Rectal smooth muscle tissue (tissue), 1 donor: ENCODE data around the gene GMNN.

Experiments
- H3K27ac ChIP-seq: one replicate; pipeline ENCODE4 v1.7.0; 2013; ENCODE audit warnings: low read depth, low read length, inconsistent platforms
- H3K27me3 ChIP-seq: one replicate; pipeline ENCODE4 v1.7.0; 2013; ENCODE audit warnings: low read length; ENCODE audit not compliant: control insufficient read depth, insufficient read depth
- H3K36me3 ChIP-seq: one replicate; pipeline ENCODE4 v1.7.0; 2013; ENCODE audit warnings: low read length; ENCODE audit not compliant: control insufficient read depth, insufficient read depth
- H3K4me1 ChIP-seq: one replicate; pipeline ENCODE4 v1.7.0; 2013; ENCODE audit warnings: low read length; ENCODE audit not compliant: control insufficient read depth, insufficient read depth
- H3K4me3 ChIP-seq: one replicate; pipeline ENCODE4 v1.7.0; 2013; ENCODE audit warnings: low read length
- H3K9ac ChIP-seq: one replicate; pipeline ENCODE4 v1.7.0; 2013; ENCODE audit warnings: low read length

The GMNN gene

GRCh38 chr6:24796616-24797290 is 22.0 kb downstream of the GMNN start:
- Histone ChIP-seq H3K27me3 (no peaks in the 10 kb centered on the region), H3K27ac (no peak overlapping the region), H3K36me3 (no peaks in the 10 kb centered on the region), H3K9ac (no peak overlapping the region), H3K4me3 (no peak overlapping the region), H3K4me1 (no peaks in the 10 kb centered on the region)

DNA sequence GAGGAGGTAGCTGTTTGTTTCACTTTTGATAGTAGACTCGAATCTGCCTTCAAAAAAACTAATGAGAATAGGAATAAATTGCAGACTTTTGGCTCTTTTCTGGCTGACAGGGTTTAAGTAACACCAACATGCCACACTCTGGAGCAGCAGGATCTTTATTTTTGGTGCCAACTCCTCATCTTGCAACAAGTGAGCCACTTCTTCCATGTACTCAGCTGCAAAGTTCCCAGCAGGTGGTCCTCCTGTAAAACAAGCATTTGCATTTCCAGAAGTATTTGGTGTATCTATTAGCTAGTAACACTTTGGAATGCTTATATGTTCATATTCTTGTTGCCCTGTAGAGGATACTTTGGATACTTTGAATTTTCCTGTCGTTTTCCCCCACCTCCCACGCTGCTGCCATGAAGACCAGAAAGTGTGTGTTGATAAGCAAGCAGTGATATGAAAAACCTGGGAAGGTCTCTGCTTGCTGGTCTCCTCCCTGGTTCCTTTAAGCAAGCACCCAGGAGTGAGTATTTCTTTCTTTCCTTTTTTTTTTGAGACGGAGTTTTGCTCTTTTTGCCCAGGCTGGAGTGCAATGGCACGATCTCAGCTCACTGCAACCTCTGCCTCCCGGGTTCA is 23.0 kb downstream of the GMNN start:
- no peak overlapping the region for H3K27ac ChIP-seq
- H3K4me3 ChIP-seq = no peak overlapping the region
- H3K4me1 ChIP-seq = no peaks in the 10 kb centered on the region
- no peaks in the 10 kb centered on the region for H3K36me3 ChIP-seq
- no peak overlapping the region for H3K9ac ChIP-seq
- H3K27me3 ChIP-seq = no peaks in the 10 kb centered on the region

DNA sequence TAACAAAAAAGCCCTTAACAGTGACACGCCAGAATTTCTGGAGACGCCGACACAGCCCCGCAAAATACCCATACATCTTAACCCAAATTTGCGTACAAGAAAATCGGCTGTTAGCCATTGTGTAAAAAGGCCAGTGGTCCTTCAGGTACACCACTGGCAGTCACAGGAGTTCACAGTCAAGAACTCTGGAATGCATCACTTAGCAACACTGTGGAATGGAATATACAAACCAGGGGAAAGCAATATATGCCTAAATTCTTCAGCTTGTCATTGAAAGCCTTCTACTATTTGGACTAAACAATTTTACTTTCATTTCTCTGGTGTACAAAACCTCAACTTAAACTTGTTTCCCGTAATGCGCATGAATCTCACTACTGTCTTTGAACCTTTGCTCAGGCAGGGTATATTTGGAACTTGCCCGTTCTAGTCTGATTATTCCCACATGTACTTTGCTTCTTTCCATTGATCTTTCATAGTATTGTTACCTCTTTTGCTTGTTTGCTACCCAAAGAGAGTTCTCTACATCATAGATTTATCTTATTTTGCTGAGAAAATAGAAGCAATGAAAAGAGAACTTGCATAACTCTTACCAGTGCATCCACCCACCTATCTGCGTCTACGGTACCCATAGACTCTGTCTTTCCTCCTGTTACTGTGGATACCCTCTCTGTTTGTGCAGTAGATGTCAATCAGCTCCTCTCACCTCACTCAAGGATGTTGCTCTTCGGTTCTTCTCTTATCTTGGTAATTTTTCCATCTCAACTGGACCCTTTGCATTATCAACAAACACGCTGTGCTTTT is 24.2 kb downstream of the GMNN start, which contains the start of gene ARMH2:
ARMH2 (minus strand) TSS at position 178 of the 801 bp plus-strand sequence; CDS start at position 118, 60 bp downstream.
- Histone ChIP-seq H3K4me1 (no peaks in the 10 kb centered on the region), H3K36me3 (no peaks in the 10 kb centered on the region), H3K9ac (no peak within 1 kb of the TSS), H3K27me3 (no peaks in the 10 kb centered on the region), H3K4me3 (no peak within 1 kb of the TSS), H3K27ac (no peak within 1 kb of the TSS)

DNA sequence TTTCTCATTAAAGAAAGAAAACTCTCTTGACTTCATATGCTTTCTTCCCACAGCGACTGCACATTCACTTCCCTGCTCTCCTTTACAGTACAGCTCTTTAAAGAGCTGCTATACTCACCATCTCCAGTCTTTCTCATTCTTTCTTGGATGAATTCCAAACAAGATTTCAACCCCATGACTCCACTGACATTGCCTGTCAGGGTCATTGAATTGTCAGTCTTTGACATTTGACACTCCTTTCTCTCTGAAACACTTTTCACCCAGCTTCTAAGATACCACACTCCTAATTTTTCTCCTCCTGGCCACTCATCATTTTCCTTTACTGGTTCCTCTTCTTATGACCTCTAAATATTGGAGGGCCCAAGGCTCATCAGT is 24.8 kb downstream of the GMNN start:
- Histone ChIP-seq H3K27ac (no peak overlapping the region), H3K4me3 (no peak overlapping the region), H3K4me1 (no peaks in the 10 kb centered on the region), H3K9ac (no peak overlapping the region), H3K27me3 (no peaks in the 10 kb centered on the region), H3K36me3 (no peaks in the 10 kb centered on the region)

DNA sequence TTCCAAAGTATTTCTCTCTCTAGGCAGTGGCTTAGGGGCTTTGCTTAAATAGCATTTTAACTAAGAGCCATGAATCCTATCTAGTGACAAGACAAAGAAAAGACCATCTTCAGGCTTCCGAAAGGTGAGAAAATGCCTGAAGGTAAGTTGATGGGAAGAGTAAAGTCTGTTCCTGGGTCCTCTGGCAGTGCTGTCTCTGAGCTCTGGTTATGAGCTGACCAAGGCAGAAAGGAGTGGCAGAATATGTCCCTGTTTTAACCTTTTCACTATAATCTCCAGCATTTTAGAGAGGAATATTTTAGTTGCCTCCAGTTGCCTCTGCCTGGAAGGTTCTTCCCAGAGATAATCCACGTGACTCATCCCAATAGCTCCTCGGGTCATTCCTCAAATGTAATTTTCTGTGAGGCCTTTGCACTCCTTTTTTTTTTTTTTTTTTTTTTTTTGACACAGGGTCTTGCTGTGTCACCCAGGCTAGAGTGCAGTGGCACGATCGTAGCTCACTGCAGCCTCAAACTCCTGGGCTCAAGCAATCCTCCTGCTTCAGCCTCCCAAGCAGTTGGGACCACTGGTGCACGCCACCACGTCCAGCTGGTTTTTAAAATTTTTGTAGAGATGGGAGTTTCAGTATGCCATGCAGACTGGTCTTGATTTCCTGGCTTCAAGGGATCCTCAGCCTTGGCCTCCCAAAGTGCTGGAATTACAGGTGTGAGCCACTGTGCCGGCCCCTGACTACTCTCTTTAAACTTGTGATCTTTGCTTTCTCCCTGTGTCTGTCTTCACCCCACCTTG is 27.7 kb downstream of the GMNN start:
- no peaks in the 10 kb centered on the region for H3K27me3 ChIP-seq
- H3K4me3 ChIP-seq = no peak overlapping the region
- no peak overlapping the region for H3K9ac ChIP-seq
- H3K36me3 ChIP-seq = no peaks in the 10 kb centered on the region
- H3K27ac ChIP-seq = no peak overlapping the region
- no peaks in the 10 kb centered on the region for H3K4me1 ChIP-seq

GRCh38 chr6:24807584-24807983 is 32.8 kb downstream of the GMNN start:
- no peak overlapping the region for H3K4me3 ChIP-seq
- H3K36me3 ChIP-seq = no peaks in the 10 kb centered on the region
- H3K9ac ChIP-seq = no peak overlapping the region
- no peaks in the 10 kb centered on the region for H3K27me3 ChIP-seq
- H3K27ac ChIP-seq = no peak overlapping the region
- no peaks in the 10 kb centered on the region for H3K4me1 ChIP-seq

DNA sequence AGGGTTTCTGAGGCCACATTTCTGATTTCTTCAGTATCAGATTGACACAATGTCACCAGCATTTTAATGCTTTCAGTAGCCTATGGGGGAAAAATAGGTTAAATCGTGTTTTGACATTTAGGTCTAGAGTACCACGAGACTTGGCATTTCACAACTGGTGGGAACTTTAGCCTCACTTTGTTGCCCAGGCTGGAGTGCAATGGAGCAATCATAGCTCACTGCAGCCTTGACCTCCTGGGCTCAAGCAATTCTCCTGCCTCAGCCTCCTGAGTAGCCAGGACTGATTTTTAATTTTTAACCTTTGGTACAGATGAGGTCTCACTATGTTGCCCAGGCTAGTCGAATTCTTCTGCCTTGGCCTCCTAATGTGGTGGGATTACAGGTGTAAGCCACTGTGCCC is 35.0 kb downstream of the GMNN start:
- H3K9ac ChIP-seq = no peak overlapping the region
- no peak overlapping the region for H3K4me3 ChIP-seq
- no peak overlapping the region for H3K27ac ChIP-seq
- H3K4me1 ChIP-seq = no peaks in the 10 kb centered on the region
- no peaks in the 10 kb centered on the region for H3K27me3 ChIP-seq
- H3K36me3 ChIP-seq = no peaks in the 10 kb centered on the region

GRCh38 chr6:24818346-24818745 is 43.6 kb downstream of the GMNN start:
- no peaks in the 10 kb centered on the region for H3K4me1 ChIP-seq
- no peak overlapping the region for H3K9ac ChIP-seq
- no peak overlapping the region for H3K27ac ChIP-seq
- H3K27me3 ChIP-seq = no peaks in the 10 kb centered on the region
- H3K4me3 ChIP-seq = no peak overlapping the region
- H3K36me3 ChIP-seq = no peaks in the 10 kb centered on the region

DNA sequence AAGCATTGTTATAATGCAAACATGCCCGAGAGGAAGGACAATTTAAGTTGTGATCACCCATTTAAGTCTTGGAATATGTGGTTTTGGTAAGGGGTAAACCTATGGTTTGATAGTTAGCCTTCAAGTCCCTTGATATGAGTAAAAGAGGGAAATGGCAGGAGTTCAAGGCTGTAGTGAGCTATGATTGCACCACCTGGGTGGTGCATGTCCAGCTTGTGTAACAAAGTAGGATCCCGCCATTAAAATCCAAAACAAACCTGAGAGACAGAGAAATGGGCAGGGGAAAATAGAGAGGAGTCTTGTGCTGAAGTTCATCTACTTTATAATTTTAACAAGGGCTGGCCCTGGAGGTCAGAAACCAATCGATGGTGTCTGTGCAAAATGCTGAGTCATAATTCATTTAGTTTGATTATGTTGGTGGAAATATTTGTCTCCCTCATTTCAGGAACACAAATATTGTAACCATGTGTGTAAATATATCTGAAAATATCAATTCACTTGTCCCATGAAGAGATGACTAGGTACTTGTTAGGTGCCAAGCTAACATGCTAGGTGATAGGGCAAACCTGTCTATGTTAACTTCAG is 47.2 kb downstream of the GMNN start:
- Histone ChIP-seq H3K4me3 (no peak overlapping the region), H3K27me3 (no peaks in the 10 kb centered on the region), H3K9ac (no peak overlapping the region), H3K4me1 (no peaks in the 10 kb centered on the region), H3K36me3 (no peaks in the 10 kb centered on the region), H3K27ac (no peak overlapping the region)

GRCh38 chr6:24822696-24823095 is 48.0 kb downstream of the GMNN start:
- no peak overlapping the region for H3K9ac ChIP-seq
- no peak overlapping the region for H3K4me3 ChIP-seq
- no peak overlapping the region for H3K27ac ChIP-seq
- no peaks in the 10 kb centered on the region for H3K4me1 ChIP-seq
- H3K36me3 ChIP-seq = no peaks in the 10 kb centered on the region
- H3K27me3 ChIP-seq = no peaks in the 10 kb centered on the region

GRCh38 chr6:24823185-24823584 is 48.4 kb downstream of the GMNN start:
- H3K4me1 ChIP-seq = no peaks in the 10 kb centered on the region

More at GRCh38 chr6:24823185-24823584, 48.4 kb downstream of the GMNN start:
- Histone ChIP-seq H3K4me3 (no peak overlapping the region), H3K27ac (no peak overlapping the region), H3K36me3 (no peaks in the 10 kb centered on the region), H3K27me3 (no peaks in the 10 kb centered on the region), H3K9ac (no peak overlapping the region)
